AG04449 (cell line): Measurements from ENCODE around the gene SH3GLB2.

Source experiments
- CTCF ChIA-PET: fragments of 350-600 bp; formaldehyde crosslinking; extraction: SDS; loops from one replicate; lab custom pipeline; 2021; ENCODE audit warnings: antibody characterized with exemption; lab: Yijun Ruan, JAX
- POLR2A ChIA-PET: fragments of 400-600, 350-600 bp; formaldehyde crosslinking; extraction: SDS; loops from one replicate; lab custom pipeline; 2020; ENCODE audit warnings: antibody characterized with exemption, inconsistent platforms; lab: Yijun Ruan, JAX
- DNase-seq: peaks from one replicate; pipeline ENCODE4 v3.0.0-alpha.2; 2010; ENCODE audit warnings: low read depth, low spot score
- H3K4me3 ChIP-seq: 2 replicates; pipeline ENCODE4 v1.5.1; 2011; ENCODE audit warnings: low read depth, mild to moderate bottlenecking, control low read depth, low read length
- CTCF ChIP-seq: IDR thresholded peaks from one replicate; pipeline ENCODE4 v1.5.1; 2011; ENCODE audit warnings: mild to moderate bottlenecking, moderate library complexity, low read length, control low read depth, inconsistent platforms; ENCODE audit not compliant: insufficient read depth; ENCODE audit errors: missing control alignments

The SH3GLB2 gene

DNA sequence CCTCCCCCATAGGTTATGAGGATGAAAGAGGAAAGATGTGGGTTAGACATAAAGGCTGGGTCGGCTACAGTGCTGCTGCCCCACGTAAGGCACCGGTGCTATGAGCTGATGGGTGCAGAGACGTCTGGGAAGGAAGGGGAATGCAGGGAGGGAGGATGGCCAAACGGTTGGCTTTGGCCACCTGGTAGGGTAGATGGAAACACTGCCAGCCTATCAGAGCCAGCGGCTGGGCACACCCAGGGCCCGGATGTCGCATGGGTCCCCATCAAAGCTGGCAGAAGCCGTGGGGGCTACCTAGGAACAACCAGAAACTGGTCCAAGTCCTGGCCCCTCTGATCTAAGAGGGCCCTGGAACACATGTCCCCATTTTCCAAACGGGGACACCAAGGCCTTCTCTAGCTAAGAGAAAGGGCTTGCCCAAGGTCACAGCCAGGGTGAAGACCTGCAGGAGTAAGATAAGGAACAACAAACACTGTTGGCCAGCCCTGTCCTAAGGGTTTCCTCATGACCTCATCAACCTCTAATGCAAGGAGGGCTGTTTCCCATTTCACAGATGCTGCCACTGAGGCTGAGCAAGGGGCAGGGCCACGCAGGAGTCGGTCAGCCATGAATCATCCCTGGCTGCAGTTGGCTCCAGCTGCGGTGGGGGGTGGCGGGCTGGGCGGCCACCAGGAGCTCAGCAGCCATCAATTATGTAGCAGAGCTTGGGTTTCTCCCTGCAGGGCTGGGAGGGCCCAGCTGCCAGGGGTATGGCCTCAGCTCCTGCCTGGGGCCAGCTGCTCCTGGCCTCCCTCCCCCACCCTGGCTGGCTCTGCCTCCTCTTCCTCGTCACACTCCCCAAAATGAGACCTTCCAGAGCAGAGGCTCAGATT lies 4.9 kb downstream of the SH3GLB2 start:
- no peak overlapping the region for H3K4me3 ChIP-seq
- TF ChIP-seq CTCF: no peak
- no peak for DNase-seq
- CTCF ChIA-PET: interaction anchor here (0.7 to 7.6 kb wide), 7 partner anchors 10 to 398 kb away, joined by 3 to 98 read pairs (median 4); partner anchors contain the start of gene ENDOG
- POLR2A ChIA-PET: interaction anchor here (0.5 kb wide), 1 partner anchor 72 kb away, joined by 3 read pairs; no protein-coding TSS in a partner anchor

DNA sequence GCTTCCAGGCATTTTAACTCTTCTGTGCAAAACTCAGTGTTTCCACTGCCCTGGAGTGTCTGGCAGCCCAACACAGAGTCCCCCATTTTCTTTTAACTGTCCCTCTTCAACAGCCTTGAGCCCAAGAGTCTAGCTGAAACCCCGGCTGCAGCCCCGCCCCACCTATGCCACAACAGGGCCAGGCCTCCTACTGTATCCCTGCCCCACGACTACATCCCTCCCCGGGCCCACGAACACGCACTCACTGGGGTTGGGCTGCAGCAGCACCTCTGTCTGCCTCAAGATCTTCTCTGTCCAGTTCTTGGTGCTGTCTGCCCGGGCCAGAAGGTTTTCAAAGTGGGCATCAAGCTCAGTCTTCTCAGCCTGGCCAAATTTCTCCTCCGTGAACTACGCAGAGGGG lies 6.1 kb downstream of the SH3GLB2 start:
- DNase-seq: no peak
- H3K4me3 ChIP-seq: no peak overlapping the region
- POLR2A ChIA-PET: no interaction called here
- CTCF ChIA-PET: interaction anchor here (1.2 to 7.6 kb wide), 4 partner anchors 8 to 204 kb away, joined by 3 to 98 read pairs (median 6); partner anchors contain the start of gene ENDOG
- TF ChIP-seq CTCF: no peak

- DNase-seq: no peak
- POLR2A ChIA-PET: interaction anchor here (0.7 kb wide), 1 partner anchor 24 kb away, joined by 4 read pairs; no protein-coding TSS in a partner anchor
- no peak for TF ChIP-seq CTCF
- H3K4me3 ChIP-seq: no peak overlapping the region
- CTCF ChIA-PET: interaction anchor here (1.0 to 7.6 kb wide), 2 partner anchors 15 to 33 kb away, joined by 3 to 98 read pairs; no protein-coding TSS in a partner anchor
Observed at GRCh38 chr9:129021091-129021490, 7.0 kb downstream of the SH3GLB2 start.

GRCh38 chr9:129014608-129015007 lies 13.5 kb downstream of the SH3GLB2 start:
- CTCF ChIA-PET: interaction anchor here (1.8 to 3.0 kb wide), 3 partner anchors 8 to 14 kb away, joined by 8 to 31 read pairs (median 9); partner anchors contain the start of gene SH3GLB2
- no peak overlapping the region for H3K4me3 ChIP-seq
- no peak for TF ChIP-seq CTCF
- POLR2A ChIA-PET: no interaction called here
- no peak for DNase-seq

GRCh38 chr9:129014124-129014523 lies 14.0 kb downstream of the SH3GLB2 start:
- no peak for DNase-seq
- CTCF ChIA-PET: interaction anchor here (2.8 to 3.0 kb wide), 2 partner anchors 8 to 9 kb away, joined by 9 to 31 read pairs; no protein-coding TSS in a partner anchor
- no peak overlapping the region for H3K4me3 ChIP-seq
- POLR2A ChIA-PET: no interaction called here
- TF ChIP-seq CTCF: no peak

- DNase-seq: no peak
- TF ChIP-seq CTCF: no peak
- ChIA-PET POLR2A (no interaction called here), CTCF (interaction anchor here (2.8 to 3.0 kb wide), 2 partner anchors 7 to 9 kb away, joined by 9 to 31 read pairs; no protein-coding TSS in a partner anchor)
- no peak overlapping the region for H3K4me3 ChIP-seq
Observed at GRCh38 chr9:129013674-129014073, 14.5 kb downstream of the SH3GLB2 start.
